ENCODE results near the gene MFSD2A. TPM values are rescaled to one million over a fixed set of nuclear protein-coding genes. Genes with fewer than 3 reads are reported as not detected.
"Not testable (repeated sequence)": the region's sequence is repeated elsewhere in the genome, so short reads cannot be mapped to it uniquely, and the experiment has no call there.

MFSD2A gene
- total RNA-seq = 10 to 100 TPM in 1 of 2 donors, 1 to 10 TPM in 1; 5.8 to 13.1 TPM

DNA sequence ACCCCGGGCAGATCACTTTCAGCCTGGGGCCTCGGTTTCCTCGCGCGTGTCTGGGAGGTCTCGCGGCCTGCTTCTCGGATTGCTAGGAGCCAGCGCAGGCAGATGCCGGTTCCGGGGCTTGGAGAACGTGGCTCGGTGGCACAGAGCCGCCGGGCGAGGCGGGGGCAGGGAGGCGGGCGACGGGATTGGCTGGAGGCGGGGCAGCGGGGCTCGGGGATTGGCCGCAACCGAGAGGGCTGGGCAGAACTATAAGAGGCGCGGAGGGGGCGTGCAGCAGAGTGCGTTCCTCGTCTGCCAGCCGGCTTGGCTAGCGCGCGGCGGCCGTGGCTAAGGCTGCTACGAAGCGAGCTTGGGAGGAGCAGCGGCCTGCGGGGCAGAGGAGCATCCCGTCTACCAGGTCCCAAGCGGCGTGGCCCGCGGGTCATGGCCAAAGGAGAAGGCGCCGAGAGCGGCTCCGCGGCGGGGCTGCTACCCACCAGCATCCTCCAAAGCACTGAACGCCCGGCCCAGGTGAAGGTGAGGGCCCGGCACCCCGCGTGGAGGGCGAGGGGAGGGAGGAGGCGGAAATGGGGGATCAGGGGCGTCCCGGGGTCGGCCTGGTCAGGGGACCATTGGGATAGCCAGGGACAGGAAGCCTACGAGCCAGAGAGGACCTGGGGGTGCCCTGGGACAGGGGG lies at the start of gene MFSD2A:
Gene MFSD2A, plus strand, starts transcription at position 276 of the 677 bp plus-strand sequence. Its CDS starts 148 bp downstream, at position 424.
- DNase-seq (ENCODE audit: low spot score) (peak; percentile 73), ATAC-seq (ENCODE audit: insufficient number of reproducible peaks, low FRiP score, low read depth) (peak; percentile 67)
- Histone ChIP-seq H3K9me3 (no peaks in the 10 kb centered on the region), H3K27me3 (replicated peaks; ENCODE audit: insufficient read depth) (no peaks in the 10 kb centered on the region), H3K27ac (peak within 1 kb of the TSS in 1 of 2 donors; percentile 21), H3K4me1 (ENCODE audit: control insufficient read depth in 1 of 2, low read depth in 2 of 2) (peaks cover 10 to 15% of the 10 kb centered on the region in 2 donors), H3K36me3 (no peaks in the 10 kb centered on the region), H3K4me3 (peak within 1 kb of the TSS; percentile 73)
- TF ChIP-seq CTCF (IDR thresholded peaks at IDR 0.05) = no peak

- no peak overlapping the region for H3K27ac ChIP-seq
- TF ChIP-seq CTCF (IDR thresholded peaks at IDR 0.05) = no peak
- peaks cover 8 to 18% of the 10 kb centered on the region in 2 donors for H3K4me1 ChIP-seq (ENCODE audit: control insufficient read depth in 1 of 2, low read depth in 2 of 2)
- peaks cover 3% of the 10 kb centered on the region for H3K27me3 ChIP-seq (replicated peaks; ENCODE audit: insufficient read depth)
- ATAC-seq (ENCODE audit: insufficient number of reproducible peaks, low FRiP score, low read depth) = no peak
- no peak overlapping the region for H3K4me3 ChIP-seq
- H3K36me3 ChIP-seq = no peaks in the 10 kb centered on the region
- H3K9me3 ChIP-seq = peaks cover 5% of the 10 kb centered on the region
- no peak for DNase-seq (ENCODE audit: low spot score)
Observed at GRCh38 chr1:39905172-39905571, 49.8 kb upstream of the MFSD2A start.

DNA sequence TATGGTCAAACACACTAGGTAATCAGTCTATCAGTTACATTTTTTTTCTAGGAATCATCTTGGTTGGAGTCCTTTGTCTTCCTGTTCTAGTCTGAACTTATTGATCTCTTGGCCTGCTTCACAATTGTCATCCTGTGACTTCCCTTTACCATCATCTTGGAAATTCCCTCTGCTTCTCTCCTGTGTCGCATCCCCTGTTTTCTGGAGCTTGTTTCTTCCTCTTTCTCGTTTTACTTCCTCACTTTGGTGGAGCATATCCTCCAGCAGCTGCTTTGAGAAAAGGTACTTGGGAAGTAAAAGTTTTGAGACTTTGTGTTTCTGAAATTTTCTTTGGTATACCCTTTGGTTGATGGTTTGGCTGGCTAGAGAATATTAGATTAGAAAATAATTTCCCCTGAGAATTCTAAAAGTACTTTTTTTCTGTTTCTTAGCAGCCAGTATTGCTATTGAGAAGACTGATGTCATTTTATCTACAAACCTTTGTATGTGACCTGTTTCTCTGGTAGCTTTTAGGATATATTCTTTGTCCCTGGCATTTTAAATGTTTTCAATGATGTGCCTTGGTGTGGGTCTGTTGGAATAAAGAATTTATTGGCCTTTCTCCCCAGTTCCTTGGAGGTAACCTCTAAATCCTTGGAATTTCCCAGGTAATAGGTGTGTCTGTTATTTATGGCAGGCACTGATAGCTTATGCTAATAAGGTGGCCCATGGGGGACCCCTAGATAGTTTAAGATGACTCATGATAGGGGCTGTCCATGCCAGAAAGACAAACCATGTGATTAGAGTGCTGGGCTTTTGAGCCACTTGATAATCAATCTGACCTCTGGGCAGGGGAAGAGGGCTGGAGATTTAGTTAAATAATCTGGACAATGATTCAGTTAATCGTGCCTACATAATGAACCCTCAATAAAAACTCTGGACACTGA lies 47.2 kb upstream of the MFSD2A start:
- no peak for DNase-seq (ENCODE audit: low spot score)
- H3K9me3 ChIP-seq = peaks cover 5% of the 10 kb centered on the region
- ATAC-seq (ENCODE audit: insufficient number of reproducible peaks, low FRiP score, low read depth) = no peak
- H3K4me1 ChIP-seq (ENCODE audit: control insufficient read depth in 1 of 2, low read depth in 2 of 2) = no peaks in the 10 kb centered on the region
- no peak overlapping the region for H3K4me3 ChIP-seq
- no peaks in the 10 kb centered on the region for H3K27me3 ChIP-seq (replicated peaks; ENCODE audit: insufficient read depth)
- H3K36me3 ChIP-seq = no peaks in the 10 kb centered on the region
- TF ChIP-seq CTCF (IDR thresholded peaks at IDR 0.05) = no peak
- no peak overlapping the region for H3K27ac ChIP-seq

GRCh38 chr1:39908534-39908933 lies 46.4 kb upstream of the MFSD2A start:
- peaks cover 5% of the 10 kb centered on the region for H3K9me3 ChIP-seq
- H3K27ac ChIP-seq = no peak overlapping the region
- ATAC-seq (ENCODE audit: insufficient number of reproducible peaks, low FRiP score, low read depth) (no peak), DNase-seq (ENCODE audit: low spot score) (no peak)
- no peak for TF ChIP-seq CTCF (IDR thresholded peaks at IDR 0.05)
- H3K27me3 ChIP-seq (replicated peaks; ENCODE audit: insufficient read depth) = no peaks in the 10 kb centered on the region
- H3K4me3 ChIP-seq = no peak overlapping the region
- no peaks in the 10 kb centered on the region for H3K36me3 ChIP-seq
- H3K4me1 ChIP-seq (ENCODE audit: control insufficient read depth in 1 of 2, low read depth in 2 of 2) = no peaks in the 10 kb centered on the region

GRCh38 chr1:39910263-39910662 lies 44.7 kb upstream of the MFSD2A start:
- no peak for ATAC-seq (ENCODE audit: insufficient number of reproducible peaks, low FRiP score, low read depth)

DNA sequence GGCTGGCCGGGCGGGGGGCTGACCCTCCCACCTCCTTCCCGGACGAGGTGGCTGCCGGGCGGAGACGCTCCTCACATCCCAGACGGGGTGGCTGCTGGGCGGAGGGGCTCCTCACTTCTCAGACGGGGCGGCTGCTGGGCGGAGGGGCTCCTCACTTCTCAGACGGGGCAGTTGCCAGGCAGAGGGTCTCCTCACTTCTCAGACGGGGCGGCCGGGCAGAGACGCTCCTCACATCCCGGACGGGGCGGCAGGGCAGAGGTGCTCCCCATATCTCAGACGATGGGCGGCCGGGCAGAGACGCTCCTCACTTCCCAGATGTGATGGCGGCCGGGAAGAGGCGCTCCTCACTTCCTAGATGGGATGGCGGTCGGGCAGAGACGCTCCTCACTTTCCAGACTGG lies 41.8 kb upstream of the MFSD2A start:
- ATAC-seq (ENCODE audit: insufficient number of reproducible peaks, low FRiP score, low read depth); H3K4me3 ChIP-seq; DNase-seq (ENCODE audit: low spot score); H3K27ac ChIP-seq; H3K9me3 ChIP-seq; H3K4me1 ChIP-seq (ENCODE audit: control insufficient read depth in 1 of 2, low read depth in 2 of 2); H3K36me3 ChIP-seq; H3K27me3 ChIP-seq (replicated peaks; ENCODE audit: insufficient read depth): not testable (repeated sequence)

More at GRCh38 chr1:39910263-39910662, 44.7 kb upstream of the MFSD2A start:
- no peak for TF ChIP-seq CTCF (IDR thresholded peaks at IDR 0.05)
- Histone ChIP-seq H3K4me1 (ENCODE audit: control insufficient read depth in 1 of 2, low read depth in 2 of 2) (no peaks in the 10 kb centered on the region), H3K36me3 (no peaks in the 10 kb centered on the region), H3K27me3 (replicated peaks; ENCODE audit: insufficient read depth) (no peaks in the 10 kb centered on the region), H3K9me3 (peaks cover 5% of the 10 kb centered on the region), H3K27ac (no peak overlapping the region), H3K4me3 (no peak overlapping the region)
- DNase-seq (ENCODE audit: low spot score) = no peak

All from thoracic aorta (tissue), 2 donors.